ENCODE results near the gene PROCA1.

Gene PROCA1

GRCh38 chr17:28711723-28712031 lies at the start of gene PROCA1:
Gene PROCA1 (minus strand): TSS chr17:28711888. CDS start chr17:28711660, 228 bp downstream.
- no peak for DNase-seq

DNA sequence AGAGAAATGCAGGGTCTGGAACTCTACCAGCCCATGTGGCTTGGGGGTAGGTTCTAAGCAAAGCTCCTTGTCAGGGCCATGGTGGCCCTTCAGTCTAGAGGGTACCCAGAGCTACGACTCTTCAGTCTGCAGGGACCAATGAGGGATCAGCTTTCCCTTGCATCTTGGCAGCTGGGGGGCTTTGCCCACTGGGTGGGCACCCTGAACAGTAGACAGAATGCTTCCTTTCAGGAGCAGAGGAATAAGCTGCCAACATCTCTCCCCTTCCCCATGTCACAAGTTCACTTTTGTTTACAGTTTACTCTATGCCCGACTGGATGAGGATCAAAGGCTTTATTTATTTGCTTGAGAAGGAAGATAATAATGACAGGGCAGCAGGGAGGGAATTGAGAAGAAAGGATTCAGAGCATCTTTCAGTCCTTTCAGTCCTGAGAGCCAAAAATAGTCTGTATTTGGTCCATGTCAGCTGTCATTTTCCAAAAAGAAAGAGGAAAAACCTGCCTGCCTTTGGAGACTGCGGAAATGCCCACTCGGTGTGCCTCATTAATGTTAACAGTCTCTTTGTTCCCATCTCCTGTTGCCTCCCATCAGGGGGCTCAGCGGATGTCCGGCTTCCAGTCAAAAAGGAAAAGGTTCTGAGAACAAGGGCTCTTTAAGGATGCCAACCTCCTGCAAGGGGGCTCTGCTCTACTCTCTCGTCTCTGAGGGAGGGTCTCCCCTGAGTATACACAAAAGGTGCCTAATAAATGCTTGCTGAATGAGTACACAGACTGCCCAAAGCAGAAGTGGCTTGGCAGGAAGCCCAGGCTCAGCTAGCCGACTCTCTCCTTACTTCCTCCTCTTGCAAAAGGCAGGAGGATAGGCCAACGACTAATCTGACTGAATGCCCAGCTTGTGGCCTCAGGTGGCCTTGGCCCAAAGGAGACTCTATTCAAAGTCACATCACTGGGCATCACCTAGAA lies 49.2 kb upstream of the PROCA1 start:
- no peak for DNase-seq

GRCh38 chr17:28759256-28759865 lies 47.7 kb upstream of the PROCA1 start:
- no peak for DNase-seq

DNA sequence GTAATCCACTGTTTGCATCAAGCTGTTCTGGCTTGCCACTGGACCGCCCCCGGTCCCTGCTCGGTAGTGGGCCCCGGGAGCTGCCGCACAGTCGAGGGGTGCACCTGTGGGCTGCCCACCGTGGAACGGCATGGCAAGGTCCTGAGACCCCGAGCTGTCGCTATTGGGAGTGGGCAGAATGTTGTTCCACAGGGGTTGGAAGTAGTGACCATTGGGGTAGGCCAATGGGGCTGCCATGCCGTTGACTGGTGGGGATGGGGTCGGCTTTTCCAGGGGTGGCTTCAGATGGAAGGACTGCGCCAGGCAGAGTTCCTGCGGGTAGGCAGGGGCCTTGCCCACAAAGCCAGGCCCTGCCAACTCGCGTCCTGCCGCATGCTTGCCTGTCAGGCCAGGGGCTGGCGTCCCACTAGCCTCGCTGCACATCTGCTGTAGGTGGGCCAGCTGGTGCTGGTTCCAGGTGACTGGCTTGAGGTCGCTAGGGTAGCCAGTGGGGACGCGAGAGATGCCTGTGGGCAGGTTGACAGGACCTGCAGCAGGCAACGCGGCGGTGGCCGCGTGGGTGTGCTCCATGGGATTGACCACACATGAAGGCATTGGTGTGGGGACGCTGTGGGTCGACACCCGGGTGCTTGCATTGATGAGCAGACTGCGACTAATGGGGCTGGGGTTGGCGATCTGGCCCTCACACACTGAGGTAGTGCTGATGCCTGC lies 46.9 kb upstream of the PROCA1 start:
- no peak for DNase-seq

GRCh38 chr17:28756049-28756804 lies 44.5 kb upstream of the PROCA1 start:
- no peak for DNase-seq

GRCh38 chr17:28755486-28755885 lies 43.8 kb upstream of the PROCA1 start:
- DNase-seq: no peak

DNA sequence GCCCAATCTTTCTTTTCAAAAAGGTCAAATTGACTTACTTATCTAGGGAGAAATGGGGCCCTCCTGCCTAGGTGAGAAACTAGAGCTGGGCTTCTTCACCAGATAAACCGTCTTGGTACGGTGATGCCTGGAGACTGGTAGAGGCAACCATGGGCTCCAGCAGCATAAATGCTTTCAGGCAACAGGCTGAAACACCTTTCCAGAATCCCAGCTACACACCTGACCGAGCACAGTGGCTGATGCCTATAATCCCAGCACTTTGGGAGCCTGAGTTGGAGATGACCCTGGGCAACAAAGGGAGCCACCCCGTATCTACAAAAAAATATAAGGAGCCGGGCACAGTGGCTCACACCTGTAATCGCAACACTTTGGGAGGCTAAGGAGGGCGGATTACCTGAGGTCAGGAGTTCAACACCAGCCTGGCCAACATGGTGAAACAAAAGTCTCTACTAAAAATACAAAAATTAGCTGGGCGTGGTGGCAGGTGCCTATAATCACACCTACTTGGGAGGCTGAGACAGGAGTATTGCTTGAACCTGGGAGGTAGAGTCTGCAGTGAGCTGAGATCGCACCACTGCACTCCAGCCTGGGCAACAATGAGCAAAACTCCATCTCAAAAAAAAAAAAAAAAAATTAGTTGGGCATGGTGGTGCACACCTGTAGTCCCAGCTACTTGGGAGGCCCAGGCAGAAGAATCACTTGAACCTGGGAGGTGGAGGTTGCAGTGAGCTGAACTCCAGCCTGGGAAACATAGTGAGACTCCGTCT lies 40.1 kb upstream of the PROCA1 start:
- DNase-seq: no peak

- DNase-seq: peak; percentile 84
Measured at GRCh38 chr17:28750178-28751047, 38.7 kb upstream of the PROCA1 start.

GRCh38 chr17:28749516-28750177 lies 38.0 kb upstream of the PROCA1 start:
- DNase-seq: no peak

GRCh38 chr17:28748852-28749515 lies 37.3 kb upstream of the PROCA1 start:
- no peak for DNase-seq

GRCh38 chr17:28747801-28748750 lies 36.4 kb upstream of the PROCA1 start:
- no peak for DNase-seq

GRCh38 chr17:28747051-28747691 lies 35.5 kb upstream of the PROCA1 start:
- DNase-seq: peak; percentile 69

DNA sequence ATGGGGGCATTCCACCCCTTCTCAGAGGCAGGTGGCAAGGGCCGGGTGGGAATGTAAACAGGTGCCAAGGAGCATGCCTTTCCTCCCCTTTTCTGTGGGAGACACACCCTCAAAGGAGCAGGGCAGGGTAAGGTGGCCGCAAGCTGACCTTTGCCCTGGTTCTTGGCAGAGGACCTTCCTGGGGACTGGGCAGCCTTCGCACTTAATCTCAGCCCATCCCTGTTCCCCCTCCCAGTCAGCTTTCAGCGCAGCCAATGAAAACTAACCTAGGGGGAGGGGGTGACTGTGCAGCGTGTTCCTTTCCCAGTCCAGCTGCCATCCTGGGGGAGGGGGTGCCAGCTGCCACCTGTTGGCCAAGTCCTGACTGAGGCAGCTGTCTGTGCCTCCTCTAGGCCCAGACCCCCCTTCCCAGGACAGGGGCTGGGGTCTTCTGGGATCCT lies 34.9 kb upstream of the PROCA1 start:
- peak; percentile 89 for DNase-seq

GRCh38 chr17:28745786-28746411 lies 34.2 kb upstream of the PROCA1 start:
- DNase-seq: no peak

DNA sequence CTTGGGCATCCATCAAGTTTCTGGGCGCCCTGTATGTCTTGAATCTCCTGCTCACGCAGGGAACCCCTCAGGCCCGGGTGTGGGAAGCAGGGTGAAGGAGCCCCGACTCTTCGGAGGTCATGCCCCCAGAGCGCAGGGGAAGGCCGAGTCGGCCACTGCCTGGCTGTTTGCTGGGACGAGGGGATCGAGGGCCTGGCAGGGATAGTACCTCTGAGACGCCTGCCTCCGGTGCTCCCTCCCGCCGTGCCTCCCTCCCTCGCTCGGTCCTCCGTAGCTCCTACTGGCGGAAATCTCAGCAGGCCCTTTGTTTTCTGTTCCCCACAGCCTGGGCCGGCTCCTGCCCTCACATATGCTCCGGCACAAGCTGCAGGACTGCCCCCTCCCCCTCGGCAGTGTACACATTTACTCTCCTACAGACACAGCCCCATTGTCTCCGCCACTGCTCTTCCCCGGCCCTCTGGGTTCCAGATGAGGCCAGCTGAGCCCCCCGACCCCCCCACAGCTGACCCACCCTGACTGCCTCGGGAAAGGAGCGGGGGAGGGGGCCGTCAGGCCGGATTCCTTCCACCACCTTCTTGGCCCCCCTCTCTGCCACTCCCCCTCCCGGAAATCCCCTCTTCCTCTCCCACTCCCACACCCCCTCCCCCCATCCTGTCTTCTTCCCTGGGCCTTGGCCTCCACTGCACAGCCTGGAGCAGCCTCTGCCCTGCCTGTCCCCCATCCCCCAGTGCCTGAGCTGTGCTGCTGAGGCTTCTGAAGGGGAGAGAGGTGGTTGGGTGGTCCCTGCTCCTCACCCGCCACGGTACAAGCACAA lies 33.5 kb upstream of the PROCA1 start:
- DNase-seq: peak; percentile 34

GRCh38 chr17:28744104-28744971 lies 32.6 kb upstream of the PROCA1 start:
- peak; percentile 48 for DNase-seq

Measured in NCI-H2171 treated with DMSO at 0.1 percent for 48 hours (cell line).